Prostate gland (tissue), 2 donors: ENCODE results near the gene TAF3.

ENCODE experiments used
- CTCF ChIP-seq, 4 experiments: fragments of 200-600 bp in 2 of 4; fragments of 450-650 bp in 2 of 4; sonication (generic) in 2 of 4; IDR thresholded peaks; 1 replicate in 3 of 4; 2 replicates in 1 of 4; pipeline ENCODE4 v1.5.1; 2016 to 2019; ENCODE audit warnings: antibody characterized with exemption in 4 of 4, mild to moderate bottlenecking in 2 of 4, moderate library complexity in 2 of 4
- POLR2A ChIP-seq: fragments of 450-650 bp; IDR thresholded peaks from one replicate; pipeline ENCODE4 v1.6.1; 2016; ENCODE audit warnings: antibody characterized with exemption, mild to moderate bottlenecking

DNA sequence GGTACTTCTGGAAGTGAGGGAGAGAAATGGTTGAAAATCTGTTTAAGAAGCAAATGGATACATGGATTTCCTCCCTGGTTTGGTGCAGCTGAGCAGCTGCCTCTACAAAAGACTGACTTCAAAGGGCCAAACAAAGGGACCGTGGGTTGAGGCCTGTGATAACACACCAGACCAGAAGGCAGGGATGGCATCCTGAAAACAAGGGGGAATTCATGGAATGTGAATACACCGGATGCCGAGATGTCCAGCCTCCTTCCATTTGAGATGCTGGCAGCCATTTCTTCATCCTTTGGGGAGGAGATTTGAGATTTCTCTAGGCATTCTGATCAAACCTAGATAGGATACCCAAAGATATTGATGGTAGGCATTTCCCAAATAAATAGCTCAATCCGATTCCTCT is 36.9 kb downstream of the TAF3 start:
- TF ChIP-seq CTCF (IDR thresholded peaks at IDR 0.05) (no peak), POLR2A (no peak)
